ENCODE measurements around the gene CPNE5. TPM values are rescaled to one million over a fixed set of nuclear protein-coding genes. Genes with fewer than 3 reads are reported as not detected.

Gene CPNE5
- total and polyA plus RNA-seq, 2 of the 4 experiments (the other 2 are of a cell fraction), result 0.07 TPM; not detected in 1

GRCh38 chr6:36737043-36737785, 102.0 kb downstream of the CPNE5 start:
- no peak overlapping the region for H2BK15ac ChIP-seq (ENCODE audit: low read depth, low read length)
- H2BK20ac ChIP-seq (ENCODE audit: low read depth, low read length), result no peak overlapping the region
- H4K91ac ChIP-seq (ENCODE audit: insufficient read depth, low read depth, low read length), result no peak overlapping the region
- H3K36me3 ChIP-seq (ENCODE audit: control insufficient read depth, insufficient read depth, low read length), result no peaks in the 10 kb centered on the region
- BruUV-seq (replicated peaks), result no TSS peak
- no peak overlapping the region for H2BK5ac ChIP-seq (ENCODE audit: low read depth, low read length, poor library complexity, severe bottlenecking)
- no peak overlapping the region for H4K5ac ChIP-seq (ENCODE audit: low read depth, low read length)
- H3K18ac ChIP-seq (ENCODE audit: low read depth, low read length), result no peak overlapping the region
- no peak overlapping the region for H3K23ac ChIP-seq (ENCODE audit: low read depth, low read length)
- H3K56ac ChIP-seq (ENCODE audit: extremely low read depth, insufficient read depth, low read length), result no peak overlapping the region
- WGBS, 2 experiments (ENCODE audit: extremely low coverage in 2 of 2, insufficient read length in 1 of 2), result 97% methylated on average over 7 of the region's 14 CpGs; no CpG with 5 or more reads in 1 of the 2 experiments
- H3K14ac ChIP-seq (replicated peaks; ENCODE audit: low read depth, low read length), result no peak overlapping the region
- ATAC-seq (ENCODE audit: low read depth) (no peak), DNase-seq (no peak)
- no peak overlapping the region for H2AK9ac ChIP-seq (replicated peaks; ENCODE audit: low read depth, low read length, poor library complexity)
- no peak overlapping the region for H2AK5ac ChIP-seq (ENCODE audit: low read depth, low read length)
- no peak overlapping the region for H3K4ac ChIP-seq (ENCODE audit: low read depth, low read length)
- H3K4me1 ChIP-seq (ENCODE audit: control insufficient read depth, insufficient read depth, low read length), result peaks cover 12% of the 10 kb centered on the region
- TF ChIP-seq CEBPB (IDR thresholded peaks at IDR 0.05; ENCODE audit: low read depth, low read length) (no peak), RFX5 (IDR thresholded peaks at IDR 0.05; ENCODE audit: low read depth, low read length) (no peak), RCOR1 (IDR thresholded peaks at IDR 0.05; ENCODE audit: insufficient replicate concordance, low read length) (no peak), CHD1 (IDR thresholded peaks at IDR 0.05; ENCODE audit: low read depth, low read length) (no peak), CTCF (conservative IDR thresholded peaks at IDR 0.05; ENCODE audit: low read depth, low read length) (no peak), MXI1 (IDR thresholded peaks at IDR 0.05; ENCODE audit: borderline replicate concordance, low read depth, low read length) (no peak), FOS (IDR thresholded peaks at IDR 0.05; ENCODE audit: low read depth, low read length) (no peak), POLR2A (IDR thresholded peaks at IDR 0.05; ENCODE audit: low read depth, low read length) (no peak), MAFK (IDR thresholded peaks at IDR 0.05; ENCODE audit: low read depth, low read length) (no peak)
- no peaks in the 10 kb centered on the region; the same call in 1 of the 2 replicates for H3K27me3 ChIP-seq (ENCODE audit: control insufficient read depth, insufficient read depth, low read length)
- peaks cover 3% of the 10 kb centered on the region; the same call in 1 of the 2 replicates for H4K20me1 ChIP-seq (ENCODE audit: insufficient read depth, low read length)
- ChIA-PET CTCF (no interaction called here), POLR2A (ENCODE audit: unreplicated experiment) (no interaction called here)
- no peaks in the 10 kb centered on the region for H3K9me3 ChIP-seq (ENCODE audit: control insufficient read depth, insufficient read depth, low read length)
- in situ Hi-C loops (cut with MboI; ENCODE audit: low sequenced_read_pairs) (no loop called here), dilution Hi-C loops (cut with HindIII; ENCODE audit: low sequenced_read_pairs, unreplicated experiment) (no loop called here), intact Hi-C loops (cut with micrococcal nuclease) (no loop called here)
- no peak overlapping the region for H3K4me2 ChIP-seq (ENCODE audit: low read depth, low read length)
- H3K9me1 ChIP-seq (ENCODE audit: insufficient read depth, low read length), result peaks cover 4% of the 10 kb centered on the region
- H3K79me1 ChIP-seq (ENCODE audit: low read depth in 1 of 2, low read length in 2 of 2), result no peaks in the 10 kb centered on the region
- H4K8ac ChIP-seq (ENCODE audit: low read depth in 2 of 2, low read length in 2 of 2), result no peak overlapping the region
- no peak overlapping the region for H3K9ac ChIP-seq (ENCODE audit: low read depth, low read length)
- no peak overlapping the region for H3K4me3 ChIP-seq (ENCODE audit: insufficient read depth, low read depth, low read length)
- H2AFZ ChIP-seq (replicated peaks; ENCODE audit: low read length, poor library complexity), result no peak overlapping the region
- no peak overlapping the region for H3K27ac ChIP-seq (ENCODE audit: insufficient read depth, low read length)
- H2BK120ac ChIP-seq (ENCODE audit: low read depth, low read length), result no peak overlapping the region
